ENCODE measurements around the gene C7. TPM values are rescaled to one million over a fixed set of nuclear protein-coding genes. Genes with fewer than 3 reads are reported as not detected.

C7 gene
- total and polyA plus RNA-seq, 2 of the 13 experiments (the other 11 are each of a cell fraction or from before 2014, with no cell fraction given), result 1.7 to 3.5 TPM

GRCh38 chr5:40991168-40991980, 82.1 kb downstream of the C7 start (continued):
- TF ChIP-seq TRAFD1 (CRISPR knock-in tag; IDR thresholded peaks at IDR 0.05; ENCODE audit: borderline replicate concordance), result no peak
- no peak; the same call in 1 of the 2 replicates for TF ChIP-seq ARID4A (CRISPR knock-in tag; IDR thresholded peaks at IDR 0.05; ENCODE audit: borderline replicate concordance)
- TF ChIP-seq ZNF883 (CRISPR knock-in tag; IDR thresholded peaks at IDR 0.05; ENCODE audit: not compliant biosample characterization), result no peak
- no peak for TF ChIP-seq NONO (IDR thresholded peaks at IDR 0.05)
- TF ChIP-seq NONO (CRISPR knock-in tag; conservative IDR thresholded peaks at IDR 0.05), result 0 out of 2 replicates have a peak, but pooled peaks have one; percentile 38
- TF ChIP-seq CBX5 (CRISPR knock-in tag; IDR thresholded peaks at IDR 0.05; ENCODE audit: borderline replicate concordance), result 0 out of 2 replicates have a peak, but pooled peaks have one; percentile 40
- TF ChIP-seq CHCHD3 (CRISPR knock-in tag; IDR thresholded peaks at IDR 0.05), result no peak
- no peak for TF ChIP-seq GZF1 (CRISPR knock-in tag; IDR thresholded peaks at IDR 0.05)
- TF ChIP-seq ZNF3 (CRISPR knock-in tag; IDR thresholded peaks at IDR 0.05), result peak; percentile 18; the same call in 1 of the 2 replicates
- TF ChIP-seq TAF15 (IDR thresholded peaks at IDR 0.05; ENCODE audit: low read depth, low read length, poor library complexity, severe bottlenecking), result no peak
- 0 out of 2 replicates have a peak, but pooled peaks have one; percentile 13 for TF ChIP-seq ZBTB33 (CRISPR knock-in tag; IDR thresholded peaks at IDR 0.05)
- peak; percentile 76; the same call in 1 of the 2 replicates for TF ChIP-seq SMAD3 (CRISPR knock-in tag; IDR thresholded peaks at IDR 0.05)
- TF ChIP-seq ZNF772 (CRISPR knock-in tag; IDR thresholded peaks at IDR 0.05), result no peak
- no peak for TF ChIP-seq MED13 (CRISPR knock-in tag; IDR thresholded peaks at IDR 0.05)
- TF ChIP-seq ZNF572 (CRISPR knock-in tag; IDR thresholded peaks at IDR 0.05), result no peak
- TF ChIP-seq DBP (CRISPR knock-in tag; IDR thresholded peaks at IDR 0.05; ENCODE audit: not compliant biosample characterization), result no peak
- no peak for TF ChIP-seq HMGXB4 (CRISPR knock-in tag; IDR thresholded peaks at IDR 0.05; ENCODE audit: borderline replicate concordance in 1 of 2, low read depth in 1 of 2)
